HepG2 (cell line): ENCODE results near the gene EZH1.

Experiments used
- AHDC1 ChIP-seq: sonication (generic); formaldehyde crosslinking; IDR thresholded peaks from 2 replicates; pipeline ENCODE4 v1.5.1; 2020; ENCODE audit warnings: mild to moderate bottlenecking, missing genetic modification reagents, borderline replicate concordance
- CHD4 ChIP-seq: fragments of 200-600 bp; sonication (generic); IDR thresholded peaks from 2 replicates; pipeline ENCODE4 v1.7.0; 2017; ENCODE audit warnings: mild to moderate bottlenecking, low read length, borderline replicate concordance
- CTCF ChIP-seq: sonication (generic); formaldehyde crosslinking; IDR thresholded peaks from 2 replicates; pipeline ENCODE4 v1.5.0; 2020; ENCODE audit warnings: mild to moderate bottlenecking, missing genetic modification reagents, moderate library complexity
- EZH2 ChIP-seq: conservative IDR thresholded peaks from 2 replicates; pipeline ENCODE4 v1.6.1; 2012; ENCODE audit warnings: mild to moderate bottlenecking, low read depth, low read length, moderate library complexity
- LBX2 ChIP-seq: sonication (generic); formaldehyde crosslinking; IDR thresholded peaks from 2 replicates; pipeline ENCODE4 v1.5.0; 2020; ENCODE audit warnings: missing genetic modification reagents, mild to moderate bottlenecking, borderline replicate concordance
- MTA3 ChIP-seq: sonication (generic); formaldehyde crosslinking; IDR thresholded peaks from 2 replicates; pipeline ENCODE4 v1.4.0; 2020; ENCODE audit warnings: missing genetic modification reagents
- POLR2A ChIP-seq, 2 experiments: IDR thresholded peaks; 2 replicates each; pipeline ENCODE4 v1.6.1; 2011; ENCODE audit warnings: low read depth in 2 of 2, low read length in 2 of 2, mild to moderate bottlenecking in 1 of 2, moderate library complexity in 1 of 2; ENCODE audit not compliant: insufficient read depth in 1 of 2
- RFX5 ChIP-seq: IDR thresholded peaks from 2 replicates; pipeline ENCODE4 v1.6.1; 2011; ENCODE audit warnings: low read depth, low read length, improper control_type of control experiment
- TGIF2 ChIP-seq: IDR thresholded peaks from 2 replicates; pipeline ENCODE4 v1.6.1; 2016; ENCODE audit warnings: control low read depth, missing compliant biosample characterization
- ZBTB43 ChIP-seq: sonication (generic); formaldehyde crosslinking; conservative IDR thresholded peaks from 2 replicates; pipeline ENCODE4 v1.4.0; 2020; ENCODE audit warnings: missing genetic modification reagents
- ZIK1 ChIP-seq: sonication (generic); formaldehyde crosslinking; IDR thresholded peaks from 2 replicates; pipeline ENCODE4 v1.5.0; 2020; ENCODE audit warnings: mild to moderate bottlenecking, low read depth, missing genetic modification reagents, borderline replicate concordance
- ZNF205 ChIP-seq: IDR thresholded peaks from 2 replicates; pipeline ENCODE4 v1.6.1; 2018; ENCODE audit warnings: missing biosample characterization, missing genetic modification reagents
- ZNF263 ChIP-seq: sonication (generic); formaldehyde crosslinking; IDR thresholded peaks from 2 replicates; pipeline ENCODE4 v1.4.0; 2020; ENCODE audit warnings: missing genetic modification reagents
- ZSCAN20 ChIP-seq: sonication (generic); formaldehyde crosslinking; IDR thresholded peaks from 2 replicates; pipeline ENCODE4 v1.4.0; 2020; ENCODE audit warnings: missing genetic modification reagents, mild to moderate bottlenecking, borderline replicate concordance

GRCh38 chr17:42675965-42676423 is 68.8 kb downstream of the EZH1 start:
- TF ChIP-seq ZSCAN20, result no peak
- TF ChIP-seq ZNF205 (CRISPR knock-in tag), result no peak
- no peak for TF ChIP-seq ZIK1
- TF ChIP-seq LBX2 (CRISPR knock-in tag), result 0 out of 2 replicates have a peak, but pooled peaks have one; percentile 35
- TF ChIP-seq POLR2A (IDR thresholded peaks at IDR 0.05; ENCODE audit: insufficient read depth in 1 of 2, low read depth in 2 of 2, low read length in 2 of 2), result no peak
- TF ChIP-seq AHDC1 (CRISPR knock-in tag), result no peak
- no peak for TF ChIP-seq EZH2
- no peak for TF ChIP-seq ZBTB43 (CRISPR knock-in tag)
- no peak for TF ChIP-seq MTA3 (CRISPR knock-in tag)
- TF ChIP-seq TGIF2 (CRISPR knock-in tag), result no peak
- no peak; the same call in 1 of the 2 replicates for TF ChIP-seq CHD4
- TF ChIP-seq RFX5, result no peak
- peak; percentile 26; the same call in 1 of the 2 replicates for TF ChIP-seq CTCF
- peak; percentile 97 for TF ChIP-seq ZNF263 (CRISPR knock-in tag)
